Measurements from ENCODE around the gene HYAL3. TPM values are rescaled to one million over a fixed set of nuclear protein-coding genes. Genes with fewer than 3 reads are reported as not detected.

HYAL3 gene
- total and polyA plus RNA-seq, 2 donors (not counting 1 experiment from before 2014, with no cell fraction given) = 3.2 to 7.4 TPM

DNA sequence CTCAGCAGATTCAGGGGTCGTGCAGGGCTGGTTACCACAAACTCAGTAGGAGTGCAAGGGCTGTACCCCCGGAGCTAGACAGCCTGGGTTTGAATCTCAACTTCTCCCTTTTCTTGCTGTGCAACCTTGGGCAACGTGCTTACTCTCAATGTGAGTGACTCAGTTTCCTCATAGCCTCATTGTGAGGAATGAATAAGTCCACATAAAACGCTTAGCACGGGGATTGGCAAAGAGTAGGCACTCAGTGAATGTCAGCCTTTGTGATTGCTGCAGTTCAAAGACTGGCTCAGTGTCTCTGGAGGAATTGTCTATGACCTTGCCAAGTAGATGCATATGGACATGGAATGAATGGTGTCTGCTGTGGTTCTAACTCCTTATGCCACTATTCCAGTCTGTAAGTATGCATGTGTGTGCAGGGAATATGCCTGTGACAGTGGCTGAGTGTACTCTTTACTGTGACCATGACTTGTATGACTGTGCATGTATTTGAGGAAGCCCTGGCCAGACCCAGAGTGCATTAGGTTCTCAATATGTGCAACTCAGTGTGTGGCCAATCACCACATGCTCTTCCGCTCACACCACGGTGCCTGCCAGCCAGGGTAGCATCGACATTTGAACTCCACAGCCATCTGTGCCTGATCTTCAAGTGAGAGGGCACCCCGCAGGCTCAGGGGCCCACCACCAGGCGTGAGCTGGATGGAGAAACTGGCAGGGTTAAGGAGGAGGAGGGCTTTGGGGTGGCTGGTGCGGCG lies 900 bp upstream of the HYAL3 start:
- Histone ChIP-seq H3K27ac (ENCODE audit: insufficient read depth, low read length) (peak overlapping the region; percentile 82), H3K4me3 (replicated peaks in 1 of 4; ENCODE audit: control extremely low read depth in 1 of 4, insufficient read depth in 1 of 4, low read depth in 3 of 4, low read length in 4 of 4) (peak overlapping the region; percentile 39 to 60 (median 48)), H3K36me3 (ENCODE audit: control insufficient read depth, insufficient read depth, low read length) (peaks cover 2% of the 10 kb centered on the region), H3K27me3 (ENCODE audit: control insufficient read depth, insufficient read depth, low read length) (no peaks in the 10 kb centered on the region), H4K20me1 (ENCODE audit: control insufficient read depth, extremely low read depth, insufficient read depth, low read length) (no peaks in the 10 kb centered on the region), H2AFZ (ENCODE audit: low read length) (peak overlapping the region; percentile 60), H3K9ac (ENCODE audit: insufficient read depth, low read length) (peak overlapping the region; percentile 68), H3K79me2 (ENCODE audit: control insufficient read depth, insufficient read depth, low read length) (no peaks in the 10 kb centered on the region), H3K4me2 (ENCODE audit: extremely low read depth, insufficient read depth, low read length) (peak overlapping the region; percentile 89), H3K4me1 (ENCODE audit: control insufficient read depth, extremely low read depth, insufficient read depth, low read length) (peaks cover 15% of the 10 kb centered on the region), H3K9me3 (ENCODE audit: control insufficient read depth, insufficient read depth, low read depth, low read length) (no peaks in the 10 kb centered on the region)
- peak in 1 of 2 donors; percentile 57 for DNase-seq (ENCODE audit: low read depth in 2 of 2)
- TF ChIP-seq, protein P1, sequence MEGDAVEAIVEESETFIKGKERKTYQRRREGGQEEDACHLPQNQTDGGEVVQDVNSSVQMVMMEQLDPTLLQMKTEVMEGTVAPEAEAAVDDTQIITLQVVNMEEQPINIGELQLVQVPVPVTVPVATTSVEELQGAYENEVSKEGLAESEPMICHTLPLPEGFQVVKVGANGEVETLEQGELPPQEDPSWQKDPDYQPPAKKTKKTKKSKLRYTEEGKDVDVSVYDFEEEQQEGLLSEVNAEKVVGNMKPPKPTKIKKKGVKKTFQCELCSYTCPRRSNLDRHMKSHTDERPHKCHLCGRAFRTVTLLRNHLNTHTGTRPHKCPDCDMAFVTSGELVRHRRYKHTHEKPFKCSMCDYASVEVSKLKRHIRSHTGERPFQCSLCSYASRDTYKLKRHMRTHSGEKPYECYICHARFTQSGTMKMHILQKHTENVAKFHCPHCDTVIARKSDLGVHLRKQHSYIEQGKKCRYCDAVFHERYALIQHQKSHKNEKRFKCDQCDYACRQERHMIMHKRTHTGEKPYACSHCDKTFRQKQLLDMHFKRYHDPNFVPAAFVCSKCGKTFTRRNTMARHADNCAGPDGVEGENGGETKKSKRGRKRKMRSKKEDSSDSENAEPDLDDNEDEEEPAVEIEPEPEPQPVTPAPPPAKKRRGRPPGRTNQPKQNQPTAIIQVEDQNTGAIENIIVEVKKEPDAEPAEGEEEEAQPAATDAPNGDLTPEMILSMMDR (conservative IDR thresholded peaks at IDR 0.05 in 1 of 2, IDR thresholded peaks at IDR 0.05 in 1 of 2; ENCODE audit: low read depth in 1 of 2, low read length in 2 of 2) = no peak
- no peak for TF ChIP-seq EZH2 (IDR thresholded peaks at IDR 0.05; ENCODE audit: low read length, missing control alignments)

DNA sequence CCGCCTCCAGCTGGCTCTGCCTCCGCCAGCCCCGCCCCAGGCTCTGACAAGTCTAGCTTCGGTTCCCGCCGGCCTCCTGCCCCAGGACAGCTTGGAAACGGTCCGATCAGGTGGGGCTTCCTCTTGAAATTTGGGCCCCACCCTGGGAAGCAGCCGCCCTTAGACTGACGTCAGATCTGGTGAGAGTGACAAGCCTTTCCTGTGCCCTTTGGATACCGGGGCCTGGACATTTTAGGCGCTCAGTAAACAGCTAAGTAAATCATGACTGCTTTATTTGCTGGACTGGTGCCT lies 378 bp upstream of the HYAL3 start:
- H3K27me3 ChIP-seq (ENCODE audit: control insufficient read depth, insufficient read depth, low read length) = no peaks in the 10 kb centered on the region
- peaks cover 2% of the 10 kb centered on the region for H3K36me3 ChIP-seq (ENCODE audit: control insufficient read depth, insufficient read depth, low read length)
- peak overlapping the region; percentile 68 for H3K9ac ChIP-seq (ENCODE audit: insufficient read depth, low read length)
- no peaks in the 10 kb centered on the region for H3K9me3 ChIP-seq (ENCODE audit: control insufficient read depth, insufficient read depth, low read depth, low read length)
- DNase-seq (ENCODE audit: low read depth in 2 of 2) = no peak
- peaks cover 15% of the 10 kb centered on the region for H3K4me1 ChIP-seq (ENCODE audit: control insufficient read depth, extremely low read depth, insufficient read depth, low read length)
- peak overlapping the region; percentile 60 for H2AFZ ChIP-seq (ENCODE audit: low read length)
- peak overlapping the region; percentile 82 for H3K27ac ChIP-seq (ENCODE audit: insufficient read depth, low read length)
- peak overlapping the region; percentile 89 for H3K4me2 ChIP-seq (ENCODE audit: extremely low read depth, insufficient read depth, low read length)
- no peaks in the 10 kb centered on the region for H3K79me2 ChIP-seq (ENCODE audit: control insufficient read depth, insufficient read depth, low read length)
- TF ChIP-seq, protein P1 (conservative IDR thresholded peaks at IDR 0.05 in 1 of 2, IDR thresholded peaks at IDR 0.05 in 1 of 2; ENCODE audit: low read depth in 1 of 2, low read length in 2 of 2) = no peak
- no peak for TF ChIP-seq EZH2 (IDR thresholded peaks at IDR 0.05; ENCODE audit: low read length, missing control alignments)
- no peaks in the 10 kb centered on the region for H4K20me1 ChIP-seq (ENCODE audit: control insufficient read depth, extremely low read depth, insufficient read depth, low read length)
- H3K4me3 ChIP-seq (replicated peaks in 1 of 4; ENCODE audit: control extremely low read depth in 1 of 4, insufficient read depth in 1 of 4, low read depth in 3 of 4, low read length in 4 of 4) = peak overlapping the region; percentile 39 to 60 (median 48)

DNA sequence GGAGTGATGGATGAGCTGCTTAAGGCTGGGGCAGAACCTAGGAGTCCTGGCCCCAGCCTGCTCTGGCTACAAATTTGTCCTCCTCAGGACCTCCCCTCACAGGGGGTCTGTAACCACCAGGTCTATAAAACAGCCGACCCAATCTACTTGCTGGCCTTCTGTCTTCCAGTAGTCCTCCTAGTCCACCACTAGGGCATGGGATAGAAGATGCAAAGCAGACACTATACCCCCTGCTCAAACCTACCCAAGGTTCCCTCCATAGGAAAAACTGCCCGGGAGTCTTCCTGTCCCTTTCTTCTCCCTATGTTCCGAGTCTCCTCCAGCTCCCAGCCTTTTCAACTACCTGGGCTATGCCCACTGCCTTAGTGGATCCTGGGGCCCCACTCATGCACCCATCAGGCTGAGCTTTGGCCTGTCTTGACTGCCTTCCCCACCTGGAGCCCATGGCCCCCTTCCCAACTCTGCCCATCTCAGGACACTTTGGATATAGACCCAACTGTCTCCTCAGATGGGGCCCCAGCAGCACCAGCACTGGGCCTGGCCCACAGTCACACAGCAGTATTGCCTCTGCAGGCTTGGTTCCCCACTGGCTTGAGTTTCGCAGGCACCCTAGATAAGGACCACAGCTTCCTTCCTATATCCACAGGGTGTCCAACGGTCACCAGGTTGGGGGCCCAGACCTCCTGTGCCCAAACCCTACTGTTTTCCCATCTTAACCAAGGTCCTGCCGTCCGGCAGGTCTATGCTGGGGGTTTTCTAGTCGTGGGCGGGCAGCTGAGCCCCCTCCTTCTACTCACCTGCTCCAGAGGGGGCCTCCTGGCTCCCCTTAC lies 1.1 kb downstream of the HYAL3 start:
- H3K4me1 ChIP-seq (ENCODE audit: control insufficient read depth, extremely low read depth, insufficient read depth, low read length) = peaks cover 15% of the 10 kb centered on the region
- no peaks in the 10 kb centered on the region for H4K20me1 ChIP-seq (ENCODE audit: control insufficient read depth, extremely low read depth, insufficient read depth, low read length)
- no peaks in the 10 kb centered on the region for H3K27me3 ChIP-seq (ENCODE audit: control insufficient read depth, insufficient read depth, low read length)
- no peak overlapping the region for H2AFZ ChIP-seq (ENCODE audit: low read length)
- DNase-seq (ENCODE audit: low read depth in 2 of 2) = no peak
- no peaks in the 10 kb centered on the region for H3K9me3 ChIP-seq (ENCODE audit: control insufficient read depth, insufficient read depth, low read depth, low read length)
- no peaks in the 10 kb centered on the region for H3K79me2 ChIP-seq (ENCODE audit: control insufficient read depth, insufficient read depth, low read length)
- peak overlapping the region; percentile 93 for H3K4me2 ChIP-seq (ENCODE audit: extremely low read depth, insufficient read depth, low read length)
- H3K9ac ChIP-seq (ENCODE audit: insufficient read depth, low read length) = peak overlapping the region; percentile 84
- peaks cover 2% of the 10 kb centered on the region for H3K36me3 ChIP-seq (ENCODE audit: control insufficient read depth, insufficient read depth, low read length)
- peak overlapping the region; percentile 65 to 92 (median 88) for H3K4me3 ChIP-seq (replicated peaks in 1 of 4; ENCODE audit: control extremely low read depth in 1 of 4, insufficient read depth in 1 of 4, low read depth in 3 of 4, low read length in 4 of 4)
- no peak for TF ChIP-seq EZH2 (IDR thresholded peaks at IDR 0.05; ENCODE audit: low read length, missing control alignments)
- TF ChIP-seq, protein P1 (conservative IDR thresholded peaks at IDR 0.05 in 1 of 2, IDR thresholded peaks at IDR 0.05 in 1 of 2; ENCODE audit: low read depth in 1 of 2, low read length in 2 of 2) = peak in 1 of 2 donors; percentile 17
- peak overlapping the region; percentile 92 for H3K27ac ChIP-seq (ENCODE audit: insufficient read depth, low read length)

All from fibroblast of lung (primary cell).